MCF 10A (cell line): ENCODE data around the gene UVRAG. TPM values are rescaled to one million over a fixed set of nuclear protein-coding genes. Genes with fewer than 3 reads are reported as not detected.

ENCODE experiments used
- BruUV-seq: library from RNA; stranded (reverse); fragments of 400-500 nt; replicated peaks from 2 replicates; lab custom pipeline; 2021; lab: Mats Ljungman, UMichigan
- CTCF ChIA-PET: fragments of 300-600 bp; sonication (Branson Sonifier 250); formaldehyde crosslinking; extraction: SDS; loops from one replicate; lab custom pipeline; 2021; ENCODE audit warnings: antibody characterized with exemption, inconsistent platforms; lab: Yijun Ruan, JAX
- POLR2A ChIA-PET: fragments of 300-600, 350-650 bp; sonication (Branson Sonifier 250); formaldehyde crosslinking; extraction: SDS; loops from one replicate; lab custom pipeline; 2020; ENCODE audit warnings: antibody characterized with exemption, inconsistent platforms; lab: Yijun Ruan, JAX
- DNase-seq: peaks from one replicate; pipeline ENCODE4 v3.0.0-alpha.2; 2018; ENCODE audit not compliant: unreplicated experiment
- H3K27ac Mint-ChIP-seq: one replicate; pipeline ENCODE4 v1.8.0; 2022; ENCODE audit warnings: mild to moderate bottlenecking, low read depth, mixed read lengths; ENCODE audit not compliant: unreplicated experiment
- H3K27me3 Mint-ChIP-seq: one replicate; pipeline ENCODE4 v1.8.0; 2022; ENCODE audit warnings: mixed read lengths; ENCODE audit not compliant: insufficient read depth, unreplicated experiment
- H3K36me3 Mint-ChIP-seq: one replicate; pipeline ENCODE4 v1.8.0; 2022; ENCODE audit warnings: mild to moderate bottlenecking, moderate library complexity, mixed read lengths; ENCODE audit not compliant: insufficient read depth, unreplicated experiment
- H3K4me1 Mint-ChIP-seq: one replicate; pipeline ENCODE4 v1.8.0; 2022; ENCODE audit warnings: mixed read lengths; ENCODE audit not compliant: insufficient read depth, unreplicated experiment
- H3K4me3 Mint-ChIP-seq: one replicate; pipeline ENCODE4 v1.8.0; 2022; ENCODE audit warnings: mild to moderate bottlenecking, moderate library complexity, mixed read lengths; ENCODE audit not compliant: unreplicated experiment
- H3K9me3 Mint-ChIP-seq: one replicate; pipeline ENCODE4 v1.8.0; 2022; ENCODE audit warnings: mixed read lengths; ENCODE audit not compliant: unreplicated experiment
- intact Hi-C: fragments of 100-400 bp; cut with micrococcal nuclease; formaldehyde crosslinking; loops from 2 replicates; pipeline ENCODE4 v1.14.1; 2022
- total RNA-seq: library from RNA; stranded (reverse); gene quantifications from 2 replicates; pipeline ENCODE4 v1.2.3, GENCODE V29; 2022
- TF ChIP-seq, protein P1 (sequence below): fragments of 200-600 bp; IDR thresholded peaks from one replicate; pipeline ENCODE4 v1.8.0; 2022; ENCODE audit warnings: antibody characterized with exemption, mild to moderate bottlenecking; ENCODE audit not compliant: unreplicated experiment

The UVRAG gene
- total RNA-seq, 1 experiment from 2014 or later = 12.4 TPM

DNA sequence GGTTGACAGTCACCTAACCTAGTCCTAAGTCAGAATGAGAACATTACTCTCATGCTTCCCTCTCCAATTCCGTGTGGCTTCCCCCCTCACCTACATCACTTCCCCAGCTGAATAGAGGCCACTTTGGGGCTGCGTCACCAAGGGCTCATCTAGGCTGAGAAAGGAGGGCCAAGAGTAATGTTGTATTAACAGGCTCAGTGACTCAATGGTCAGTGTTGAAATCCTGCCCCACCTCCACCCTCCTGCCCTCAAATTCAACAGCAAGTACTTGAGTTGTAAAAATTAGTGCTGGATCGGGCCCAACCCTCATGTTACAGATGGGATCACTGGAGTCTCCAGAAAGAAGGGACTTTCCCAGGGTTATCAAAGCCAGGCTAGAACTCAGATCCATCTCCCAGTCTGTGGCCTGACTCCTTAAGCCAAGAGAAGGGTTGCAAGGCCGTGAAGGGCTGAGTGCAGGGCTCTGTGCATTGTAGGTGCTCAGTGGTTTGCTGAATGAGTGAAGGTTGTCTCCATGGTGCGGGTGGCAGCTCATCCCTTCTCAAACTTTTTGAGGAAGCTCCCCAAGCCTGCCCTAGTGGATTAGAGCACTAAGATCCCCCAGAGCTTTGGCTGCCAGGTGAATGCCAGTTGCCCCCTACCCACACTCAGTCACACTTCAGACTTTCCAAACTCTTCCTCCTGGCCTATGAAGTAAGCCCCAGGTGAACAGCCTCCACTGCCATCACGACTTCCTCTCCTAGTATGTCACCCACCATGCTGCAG, 43.2 kb upstream of the UVRAG start:
- peak; percentile 94 for DNase-seq
- intact Hi-C loops = no loop called here
- BruUV-seq = no TSS peak
- Mint-ChIP-seq H3K4me3 (no peak overlapping the region), H3K27ac (peak overlapping the region; percentile 32), H3K4me1 (peaks cover 37% of the 10 kb centered on the region), H3K36me3 (peaks cover 6% of the 10 kb centered on the region), H3K27me3 (no peaks in the 10 kb centered on the region), H3K9me3 (no peaks in the 10 kb centered on the region)
- TF ChIP-seq, protein P1, sequence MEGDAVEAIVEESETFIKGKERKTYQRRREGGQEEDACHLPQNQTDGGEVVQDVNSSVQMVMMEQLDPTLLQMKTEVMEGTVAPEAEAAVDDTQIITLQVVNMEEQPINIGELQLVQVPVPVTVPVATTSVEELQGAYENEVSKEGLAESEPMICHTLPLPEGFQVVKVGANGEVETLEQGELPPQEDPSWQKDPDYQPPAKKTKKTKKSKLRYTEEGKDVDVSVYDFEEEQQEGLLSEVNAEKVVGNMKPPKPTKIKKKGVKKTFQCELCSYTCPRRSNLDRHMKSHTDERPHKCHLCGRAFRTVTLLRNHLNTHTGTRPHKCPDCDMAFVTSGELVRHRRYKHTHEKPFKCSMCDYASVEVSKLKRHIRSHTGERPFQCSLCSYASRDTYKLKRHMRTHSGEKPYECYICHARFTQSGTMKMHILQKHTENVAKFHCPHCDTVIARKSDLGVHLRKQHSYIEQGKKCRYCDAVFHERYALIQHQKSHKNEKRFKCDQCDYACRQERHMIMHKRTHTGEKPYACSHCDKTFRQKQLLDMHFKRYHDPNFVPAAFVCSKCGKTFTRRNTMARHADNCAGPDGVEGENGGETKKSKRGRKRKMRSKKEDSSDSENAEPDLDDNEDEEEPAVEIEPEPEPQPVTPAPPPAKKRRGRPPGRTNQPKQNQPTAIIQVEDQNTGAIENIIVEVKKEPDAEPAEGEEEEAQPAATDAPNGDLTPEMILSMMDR = no peak
- ChIA-PET CTCF (no interaction called here), POLR2A (interaction anchor here (1.2 to 1.3 kb wide), 2 partner anchors 22 to 45 kb away, joined by 3 read pairs; no protein-coding TSS in a partner anchor)

DNA sequence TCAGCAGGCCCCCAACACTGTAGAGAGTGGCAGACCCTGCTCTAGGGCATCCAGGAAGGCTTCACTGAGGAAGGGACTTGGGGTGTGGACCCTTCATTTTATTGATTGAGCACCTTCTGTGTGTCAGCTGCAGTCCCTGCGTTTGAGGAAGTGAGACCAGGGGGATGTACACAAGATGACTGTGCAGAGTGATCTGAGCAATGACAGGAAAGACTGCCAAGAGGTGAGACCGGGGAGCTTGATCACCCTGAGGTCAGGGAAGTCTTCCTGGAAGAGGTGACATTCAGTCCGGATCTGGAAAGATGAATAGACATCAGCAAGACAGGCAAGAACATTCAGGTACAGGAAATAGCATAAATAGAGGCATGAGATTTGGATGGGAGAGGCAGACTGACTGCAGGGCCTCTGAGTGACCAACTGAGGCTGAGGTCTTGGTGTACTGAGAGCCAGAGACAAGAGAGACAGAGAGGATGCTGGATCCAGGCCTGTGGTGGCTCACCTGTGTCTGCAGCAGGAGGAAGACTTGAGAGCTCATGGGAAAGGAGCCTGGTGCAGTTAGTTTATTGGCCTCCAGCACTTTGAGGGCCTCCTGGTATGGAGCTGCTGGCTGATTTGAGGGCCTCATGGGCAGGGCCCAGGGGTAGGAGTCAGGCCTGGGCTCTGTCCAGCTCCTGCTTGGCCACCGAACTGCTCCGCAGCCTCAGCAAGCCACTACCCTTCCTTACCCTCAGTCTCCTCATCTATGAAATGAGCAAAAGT, 41.2 kb upstream of the UVRAG start:
- no TSS peak for BruUV-seq
- no peak overlapping the region for H3K4me3 Mint-ChIP-seq
- intact Hi-C loops = no loop called here
- TF ChIP-seq, protein P1 = no peak
- no peak for DNase-seq
- ChIA-PET POLR2A (interaction anchor here (1.0 kb wide), 1 partner anchor 40 kb away, joined by 3 read pairs; no protein-coding TSS in a partner anchor), CTCF (interaction anchor here (0.6 kb wide), 1 partner anchor 142 kb away, joined by 3 read pairs; no protein-coding TSS in a partner anchor)
- peaks cover 42% of the 10 kb centered on the region for H3K4me1 Mint-ChIP-seq
- no peaks in the 10 kb centered on the region for H3K9me3 Mint-ChIP-seq
- H3K27ac Mint-ChIP-seq = no peak overlapping the region
- no peaks in the 10 kb centered on the region for H3K27me3 Mint-ChIP-seq
- peaks cover 6% of the 10 kb centered on the region for H3K36me3 Mint-ChIP-seq

DNA sequence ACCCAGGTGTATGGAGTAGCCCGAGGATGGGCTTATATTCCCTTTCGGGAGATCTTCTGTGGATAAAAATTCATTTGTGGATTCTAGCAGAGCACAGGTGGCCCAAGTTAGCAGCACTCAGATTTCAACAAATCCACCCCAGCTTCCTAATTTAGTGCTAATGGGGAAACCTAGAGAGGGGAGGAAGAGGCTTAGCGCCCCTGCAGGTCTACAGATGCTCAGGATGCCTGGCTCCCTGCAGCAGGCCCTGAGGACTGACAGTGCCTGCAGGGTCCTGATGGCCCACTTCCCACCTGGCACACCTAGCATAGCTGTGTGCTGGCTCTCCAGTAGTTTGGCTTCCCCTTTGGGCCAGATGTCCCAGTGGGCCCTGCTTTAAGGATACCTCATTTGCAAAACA, 40.0 kb upstream of the UVRAG start:
- TF ChIP-seq, protein P1 = no peak
- H3K4me3 Mint-ChIP-seq = no peak overlapping the region
- no peaks in the 10 kb centered on the region for H3K27me3 Mint-ChIP-seq
- no peaks in the 10 kb centered on the region for H3K9me3 Mint-ChIP-seq
- no peak for DNase-seq
- H3K36me3 Mint-ChIP-seq = peaks cover 6% of the 10 kb centered on the region
- H3K4me1 Mint-ChIP-seq = peaks cover 41% of the 10 kb centered on the region
- intact Hi-C loops = no loop called here
- no TSS peak for BruUV-seq
- no peak overlapping the region for H3K27ac Mint-ChIP-seq
- CTCF ChIA-PET = interaction anchor here (3.2 kb wide), 1 partner anchor 28 kb away, joined by 20 read pairs; no protein-coding TSS in a partner anchor
- POLR2A ChIA-PET = no interaction called here

DNA sequence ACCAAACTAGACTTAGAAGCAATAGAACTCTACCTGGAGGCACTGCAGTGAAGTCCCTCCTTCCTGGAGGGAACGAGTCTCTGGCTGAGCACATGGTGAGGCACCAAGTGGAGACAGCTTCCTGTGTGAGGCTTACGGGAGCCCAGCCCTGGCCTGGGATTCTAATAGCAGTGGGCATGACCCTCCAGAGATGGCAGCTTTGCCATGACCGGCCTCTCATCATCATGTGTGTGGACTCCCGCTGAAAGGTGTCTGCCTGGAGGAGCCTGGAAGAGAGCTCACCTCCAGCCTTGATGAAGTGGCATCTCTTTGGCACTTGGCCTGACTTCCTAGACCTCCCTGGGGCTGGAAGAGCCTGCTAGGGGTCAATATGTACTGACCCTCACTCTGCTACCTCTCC, 38.5 kb upstream of the UVRAG start:
- DNase-seq = no peak
- intact Hi-C loops = no loop called here
- Mint-ChIP-seq H3K4me3 (no peak overlapping the region), H3K9me3 (no peaks in the 10 kb centered on the region), H3K36me3 (peaks cover 6% of the 10 kb centered on the region), H3K27me3 (no peaks in the 10 kb centered on the region), H3K27ac (no peak overlapping the region), H3K4me1 (peaks cover 28% of the 10 kb centered on the region)
- TF ChIP-seq, protein P1 = no peak
- BruUV-seq = no TSS peak
- ChIA-PET CTCF (interaction anchor here (0.5 to 3.2 kb wide), 6 partner anchors 10 to 158 kb away, joined by 3 to 20 read pairs (median 3); no protein-coding TSS in a partner anchor), POLR2A (no interaction called here)
